ENCODE data around the gene OR1E2. TPM values are rescaled to one million over a fixed set of nuclear protein-coding genes. Genes with fewer than 3 reads are reported as not detected.

The OR1E2 gene, protein sequence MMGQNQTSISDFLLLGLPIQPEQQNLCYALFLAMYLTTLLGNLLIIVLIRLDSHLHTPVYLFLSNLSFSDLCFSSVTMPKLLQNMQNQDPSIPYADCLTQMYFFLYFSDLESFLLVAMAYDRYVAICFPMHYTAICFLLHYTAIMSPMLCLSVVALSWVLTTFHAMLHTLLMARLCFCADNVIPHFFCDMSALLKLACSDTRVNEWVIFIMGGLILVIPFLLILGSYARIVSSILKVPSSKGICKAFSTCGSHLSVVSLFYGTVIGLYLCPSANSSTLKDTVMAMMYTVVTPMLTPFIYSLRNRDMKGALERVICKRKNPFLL
- total RNA-seq = not detected in 3 replicates

GRCh38 chr17:3433741-3434140, at the start of gene OR1E2:
Gene OR1E2 (minus strand): TSS chr17:3433841. CDS start chr17:3433841, 0 bp downstream.
- H3K36me3 Mint-ChIP-seq = no peaks in the 10 kb centered on the region
- no peak within 1 kb of the TSS for H3K27ac Mint-ChIP-seq
- TF ChIP-seq, protein P1, sequence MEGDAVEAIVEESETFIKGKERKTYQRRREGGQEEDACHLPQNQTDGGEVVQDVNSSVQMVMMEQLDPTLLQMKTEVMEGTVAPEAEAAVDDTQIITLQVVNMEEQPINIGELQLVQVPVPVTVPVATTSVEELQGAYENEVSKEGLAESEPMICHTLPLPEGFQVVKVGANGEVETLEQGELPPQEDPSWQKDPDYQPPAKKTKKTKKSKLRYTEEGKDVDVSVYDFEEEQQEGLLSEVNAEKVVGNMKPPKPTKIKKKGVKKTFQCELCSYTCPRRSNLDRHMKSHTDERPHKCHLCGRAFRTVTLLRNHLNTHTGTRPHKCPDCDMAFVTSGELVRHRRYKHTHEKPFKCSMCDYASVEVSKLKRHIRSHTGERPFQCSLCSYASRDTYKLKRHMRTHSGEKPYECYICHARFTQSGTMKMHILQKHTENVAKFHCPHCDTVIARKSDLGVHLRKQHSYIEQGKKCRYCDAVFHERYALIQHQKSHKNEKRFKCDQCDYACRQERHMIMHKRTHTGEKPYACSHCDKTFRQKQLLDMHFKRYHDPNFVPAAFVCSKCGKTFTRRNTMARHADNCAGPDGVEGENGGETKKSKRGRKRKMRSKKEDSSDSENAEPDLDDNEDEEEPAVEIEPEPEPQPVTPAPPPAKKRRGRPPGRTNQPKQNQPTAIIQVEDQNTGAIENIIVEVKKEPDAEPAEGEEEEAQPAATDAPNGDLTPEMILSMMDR (IDR thresholded peaks at IDR 0.05; ENCODE audit: unreplicated experiment) = no peak
- peaks cover 54% of the 10 kb centered on the region for H3K9me3 Mint-ChIP-seq
- H3K4me1 Mint-ChIP-seq = no peaks in the 10 kb centered on the region
- DNase-seq (ENCODE audit: low spot score in 2 of 2, unreplicated experiment in 2 of 2) = no peak
- H3K4me3 Mint-ChIP-seq = no peak within 1 kb of the TSS
- H3K27me3 Mint-ChIP-seq (ENCODE audit: low read depth) = no peaks in the 10 kb centered on the region

- Mint-ChIP-seq H3K4me3 (no peak overlapping the region), H3K4me1 (no peaks in the 10 kb centered on the region), H3K27me3 (ENCODE audit: low read depth) (peaks cover 22% of the 10 kb centered on the region), H3K9me3 (no peaks in the 10 kb centered on the region), H3K36me3 (no peaks in the 10 kb centered on the region), H3K27ac (no peak overlapping the region)
- no peak for DNase-seq (ENCODE audit: low spot score in 2 of 2, unreplicated experiment in 2 of 2)
- TF ChIP-seq, protein P1 (IDR thresholded peaks at IDR 0.05; ENCODE audit: unreplicated experiment) = no peak
These were observed 49.2 kb upstream of the OR1E2 start for GRCh38 chr17:3482852-3483251.

- Mint-ChIP-seq H3K4me3 (no peak overlapping the region), H3K9me3 (no peaks in the 10 kb centered on the region), H3K27me3 (ENCODE audit: low read depth) (peaks cover 16% of the 10 kb centered on the region), H3K36me3 (no peaks in the 10 kb centered on the region), H3K27ac (no peak overlapping the region), H3K4me1 (peaks cover 8% of the 10 kb centered on the region)
- DNase-seq (ENCODE audit: low spot score in 2 of 2, unreplicated experiment in 2 of 2) = no peak
- TF ChIP-seq, protein P1 (IDR thresholded peaks at IDR 0.05; ENCODE audit: unreplicated experiment) = no peak
These were observed 46.3 kb upstream of the OR1E2 start for GRCh38 chr17:3479988-3480387.

- no peak within 1 kb of the TSS for H3K4me3 Mint-ChIP-seq
- no peak for DNase-seq (ENCODE audit: low spot score in 2 of 2, unreplicated experiment in 2 of 2)
- TF ChIP-seq, protein P1 (IDR thresholded peaks at IDR 0.05; ENCODE audit: unreplicated experiment) = no peak
- peaks cover 16% of the 10 kb centered on the region for H3K27me3 Mint-ChIP-seq (ENCODE audit: low read depth)
- no peaks in the 10 kb centered on the region for H3K36me3 Mint-ChIP-seq
- peak within 1 kb of the TSS; percentile 56 for H3K27ac Mint-ChIP-seq
- H3K9me3 Mint-ChIP-seq = no peaks in the 10 kb centered on the region
- H3K4me1 Mint-ChIP-seq = peaks cover 8% of the 10 kb centered on the region
These were observed 42.4 kb upstream of the OR1E2 start, which contains the start of gene ASPA for GRCh38 chr17:3475812-3476610. Gene ASPA (plus strand): TSS chr17:3475997. CDS start chr17:3476160, 163 bp downstream.

DNA sequence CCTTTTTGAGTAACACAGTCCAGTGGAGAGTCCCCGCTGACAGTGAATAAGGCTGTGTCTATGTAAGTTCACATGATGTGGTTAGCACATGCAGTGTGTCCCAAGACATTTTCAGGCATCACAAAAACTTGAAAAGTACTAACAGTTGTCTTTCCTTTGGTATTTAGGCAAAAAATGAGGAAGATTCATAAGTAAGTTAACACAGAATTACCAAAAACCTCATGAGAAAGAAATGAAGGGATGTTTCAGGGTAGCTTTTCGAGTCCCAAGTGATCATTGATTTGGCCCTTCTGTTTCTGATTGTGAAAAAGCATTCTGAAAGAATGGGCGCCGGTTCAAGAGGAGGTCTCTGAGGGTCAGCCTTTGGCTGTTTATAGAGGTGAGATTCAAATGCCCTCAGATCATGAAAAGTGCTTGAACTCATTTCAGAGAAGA, 41.6 kb upstream of the OR1E2 start:
- Mint-ChIP-seq H3K4me1 (peaks cover 8% of the 10 kb centered on the region), H3K36me3 (no peaks in the 10 kb centered on the region), H3K4me3 (no peak overlapping the region), H3K27me3 (ENCODE audit: low read depth) (peaks cover 10% of the 10 kb centered on the region), H3K9me3 (no peaks in the 10 kb centered on the region), H3K27ac (peak overlapping the region; percentile 56)
- TF ChIP-seq, protein P1 (IDR thresholded peaks at IDR 0.05; ENCODE audit: unreplicated experiment) = no peak
- DNase-seq (ENCODE audit: low spot score in 2 of 2, unreplicated experiment in 2 of 2) = no peak
